NCI-H187 (cell line): ENCODE measurements around the gene UBA6.
"Not testable (repeated sequence)": the region's sequence is repeated elsewhere in the genome, so short reads cannot be mapped to it uniquely, and the experiment has no call there.

Experiments
- DNase-seq, 2 experiments: peaks; one replicate each; lab custom pipeline; 2025; lab: John Stamatoyannopoulos, UW

Gene UBA6

GRCh38 chr4:67700738-67701516 lies at the start of gene UBA6:
UBA6 (minus strand) TSS chr4:67701155; CDS start chr4:67701119, 36 bp downstream.
- peak; percentile 91 to 96 for DNase-seq

GRCh38 chr4:67750691-67751090 lies 49.7 kb upstream of the UBA6 start:
- no peak for DNase-seq

GRCh38 chr4:67749286-67749685 lies 48.3 kb upstream of the UBA6 start:
- no peak for DNase-seq

GRCh38 chr4:67746797-67747495 lies 46.0 kb upstream of the UBA6 start:
- no peak for DNase-seq

DNA sequence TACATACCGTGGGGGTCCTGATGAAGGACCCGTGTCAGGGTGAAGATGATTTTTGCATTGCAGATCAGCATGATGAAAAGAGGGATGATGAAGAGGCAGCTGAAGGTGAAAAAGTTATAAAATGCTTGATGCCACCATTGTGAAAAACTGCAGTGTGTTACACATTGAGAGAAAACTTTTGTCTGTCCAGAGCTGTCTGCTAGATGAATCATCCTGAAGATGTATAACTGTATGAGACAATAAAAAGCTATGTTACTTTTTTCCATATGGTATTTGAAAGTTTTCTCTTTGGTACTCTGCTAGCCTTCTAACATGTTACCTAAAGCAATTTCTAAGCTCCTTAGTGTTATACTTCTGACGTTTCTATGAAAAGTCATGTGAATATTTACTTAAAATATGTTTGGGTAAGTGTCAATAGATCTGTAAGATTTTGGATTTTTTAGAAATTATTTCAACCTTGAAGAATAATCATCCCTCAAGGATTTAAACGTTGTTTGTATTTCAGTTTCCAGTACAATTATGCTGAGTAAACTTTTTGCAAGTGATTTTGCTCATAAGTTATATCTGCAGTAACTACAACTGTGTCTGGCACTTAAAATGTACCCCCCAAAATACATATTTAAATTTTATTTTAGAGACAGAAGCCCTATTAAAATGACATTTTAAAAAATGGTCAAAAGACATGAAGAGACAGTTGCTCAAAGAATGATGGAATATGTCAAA lies 43.8 kb upstream of the UBA6 start:
- no peak for DNase-seq

DNA sequence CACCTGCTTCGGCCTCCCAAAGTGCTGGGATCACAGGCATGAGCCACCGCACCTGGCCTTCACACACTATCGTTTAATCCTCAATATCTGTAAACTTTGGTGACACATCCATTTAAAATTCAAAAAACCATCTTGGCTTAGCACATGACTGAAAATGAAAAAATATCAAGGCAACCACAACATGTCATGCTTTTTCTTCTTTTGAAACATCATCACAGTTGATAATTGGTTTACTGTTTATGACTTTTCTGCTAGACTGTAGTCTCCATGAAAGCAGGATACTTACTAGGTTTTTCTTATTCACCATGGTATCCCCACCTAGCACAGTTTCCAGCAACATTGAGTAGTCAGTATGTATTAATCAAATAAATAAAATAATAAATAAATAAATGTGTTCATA lies 42.2 kb upstream of the UBA6 start:
- DNase-seq, result no peak

DNA sequence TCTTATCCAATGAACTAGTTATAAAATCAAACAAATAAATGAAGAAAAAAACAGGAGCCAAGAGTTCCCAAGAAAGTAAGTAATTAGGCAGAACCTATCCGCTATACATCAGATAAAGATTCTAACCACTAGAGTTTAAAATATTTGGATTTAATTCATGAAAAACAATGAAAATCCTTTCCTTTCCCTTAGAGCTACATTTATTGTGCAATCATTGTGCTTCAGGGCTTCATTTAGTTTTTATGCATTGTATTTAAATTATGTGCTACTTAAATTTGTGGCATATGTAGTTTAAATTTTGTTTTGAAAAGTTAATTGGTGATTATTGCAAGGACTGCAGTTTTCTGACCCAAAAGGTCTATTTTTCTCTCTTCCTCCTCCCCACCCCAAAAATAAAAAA lies 35.3 kb upstream of the UBA6 start:
- DNase-seq, result no peak

DNA sequence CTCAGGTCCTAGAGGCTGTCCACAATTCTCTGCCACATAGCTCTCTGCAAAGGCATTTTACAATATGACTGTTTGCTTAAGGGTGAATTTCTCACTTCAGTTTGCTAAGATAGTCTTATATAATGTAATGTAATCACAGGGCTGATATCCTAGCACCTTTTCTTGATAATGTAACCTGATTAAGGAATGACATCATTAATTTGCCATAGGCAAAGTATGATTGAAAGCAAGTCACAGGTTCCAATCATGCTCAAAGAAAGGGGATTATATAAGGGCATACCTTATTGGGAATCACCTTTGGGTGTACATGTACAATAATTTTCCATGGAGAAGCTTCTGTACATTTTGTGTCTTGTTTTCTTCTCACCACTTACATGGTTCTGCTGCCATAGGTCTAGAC lies 34.4 kb upstream of the UBA6 start:
- DNase-seq, result no peak

GRCh38 chr4:67730511-67730910 lies 29.6 kb upstream of the UBA6 start:
- not testable (repeated sequence) for DNase-seq

DNA sequence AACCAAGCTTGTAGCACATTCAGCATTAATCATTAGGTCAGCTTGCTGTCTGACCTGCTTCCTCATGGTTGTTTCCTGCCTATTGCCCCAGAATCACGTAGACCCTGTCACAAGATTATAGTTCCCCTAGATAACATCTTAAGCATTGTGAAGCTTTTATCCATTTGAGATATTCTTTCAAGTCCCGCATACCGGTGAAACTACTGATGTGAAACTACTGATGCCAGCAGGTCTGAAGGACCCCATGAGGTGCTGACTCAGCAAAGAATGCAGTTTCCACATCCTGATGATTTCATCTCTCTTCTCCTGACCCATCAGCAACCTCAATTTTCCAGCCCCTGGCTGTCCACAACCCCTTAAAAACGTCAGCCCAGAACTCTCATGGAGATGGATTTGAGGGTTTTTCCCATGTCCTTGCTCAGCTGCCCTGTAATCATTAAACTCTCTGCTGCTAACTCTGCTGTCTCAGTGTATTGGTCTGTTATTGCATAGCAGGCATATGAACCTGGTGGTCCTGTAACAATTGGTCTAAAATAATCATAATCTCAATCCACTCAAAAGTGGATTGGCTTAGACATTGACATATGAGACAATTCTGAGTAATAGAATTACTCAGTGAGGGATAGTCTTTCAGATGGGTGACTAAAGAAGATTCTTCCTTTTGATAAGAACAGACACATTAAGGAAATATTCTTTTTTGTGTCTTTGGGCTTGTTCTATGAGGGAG lies 26.3 kb upstream of the UBA6 start:
- DNase-seq, result no peak

DNA sequence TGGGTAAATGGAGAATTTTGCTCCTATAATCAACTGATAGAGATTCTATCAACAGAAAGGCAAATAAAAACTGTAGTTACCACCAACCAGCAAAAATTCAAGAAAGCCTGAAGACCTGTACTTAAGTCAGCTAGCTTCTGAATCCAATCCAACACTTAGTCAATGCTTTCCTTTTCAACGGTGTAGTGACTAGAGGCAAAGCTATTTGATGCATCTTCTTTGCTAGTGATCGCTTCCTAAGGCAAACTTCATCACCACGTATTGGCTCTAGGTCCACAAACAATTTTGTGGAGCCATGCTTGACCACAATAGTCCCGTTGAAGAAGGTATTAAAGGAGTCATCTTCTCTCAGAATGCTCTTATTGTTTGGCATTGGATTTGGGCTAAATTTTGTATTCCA lies 25.0 kb upstream of the UBA6 start:
- no peak for DNase-seq

- DNase-seq, result no peak
These were observed 24.2 kb upstream of the UBA6 start for GRCh38 chr4:67725132-67725531.

- no peak for DNase-seq
These were observed 23.0 kb upstream of the UBA6 start for GRCh38 chr4:67723949-67724348.

DNA sequence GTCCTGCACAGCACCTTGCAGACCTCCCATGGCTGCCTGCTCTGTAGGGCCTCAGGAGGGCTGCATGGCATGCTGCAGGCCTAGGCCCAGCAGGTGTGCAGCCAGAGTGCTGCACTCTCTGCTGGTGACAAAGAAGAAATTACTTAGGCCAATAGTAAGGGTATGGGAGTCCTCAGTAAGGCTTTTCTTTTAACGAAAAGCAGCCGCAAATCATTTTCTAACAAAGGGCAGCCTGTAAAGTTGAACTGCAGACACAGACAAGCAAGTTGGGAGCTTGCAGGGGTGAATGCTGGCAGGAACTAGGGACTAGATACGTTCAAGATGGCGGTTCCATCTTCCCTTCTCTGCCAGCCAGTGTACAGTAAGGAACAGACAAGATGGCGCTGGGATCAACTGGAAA lies 22.4 kb upstream of the UBA6 start:
- DNase-seq, result no peak

GRCh38 chr4:67721770-67722597 lies 21.0 kb upstream of the UBA6 start:
- no peak for DNase-seq

DNA sequence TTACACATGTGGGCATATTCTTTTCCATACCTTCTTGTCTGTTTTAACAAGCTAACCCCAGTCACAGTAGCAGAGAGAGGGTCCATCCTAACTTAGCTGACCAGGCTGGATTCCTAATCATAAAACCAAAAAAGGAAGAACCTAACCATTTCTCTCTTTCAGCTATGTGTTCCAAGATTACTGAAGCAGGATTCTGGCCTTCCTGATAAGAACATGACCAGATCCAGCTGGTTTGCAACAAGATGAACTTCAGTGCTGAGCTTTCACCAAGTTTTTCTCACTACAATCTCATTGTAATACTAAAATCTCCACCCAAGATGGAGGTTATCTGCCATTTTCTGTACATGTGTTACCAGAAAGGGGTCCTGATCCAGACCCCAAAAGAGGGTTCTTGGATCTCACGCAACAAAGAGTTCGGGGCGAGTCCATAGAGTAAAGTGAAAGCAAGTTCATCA lies 20.4 kb upstream of the UBA6 start:
- DNase-seq, result no peak

GRCh38 chr4:67719953-67720617 lies 19.1 kb upstream of the UBA6 start:
- no peak for DNase-seq

DNA sequence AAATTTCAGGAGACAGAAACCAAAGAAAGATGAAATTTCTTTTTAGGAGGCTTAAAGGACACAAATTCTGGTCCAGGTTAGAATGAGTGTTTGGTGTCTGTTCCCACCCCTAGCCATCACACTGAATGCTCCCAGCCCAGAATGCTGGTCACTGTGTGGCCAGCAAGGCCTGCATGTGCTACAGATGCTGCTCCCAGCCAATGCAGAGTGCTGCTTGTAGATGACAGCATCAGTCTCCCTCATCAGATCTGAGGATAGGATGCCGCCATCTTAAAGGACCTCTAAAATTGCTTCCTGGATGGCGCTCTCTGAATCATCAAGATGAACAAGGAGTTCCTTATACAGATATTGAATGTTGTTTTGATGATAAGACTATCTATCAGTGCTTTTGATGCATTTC lies 17.9 kb upstream of the UBA6 start:
- DNase-seq, result no peak

DNA sequence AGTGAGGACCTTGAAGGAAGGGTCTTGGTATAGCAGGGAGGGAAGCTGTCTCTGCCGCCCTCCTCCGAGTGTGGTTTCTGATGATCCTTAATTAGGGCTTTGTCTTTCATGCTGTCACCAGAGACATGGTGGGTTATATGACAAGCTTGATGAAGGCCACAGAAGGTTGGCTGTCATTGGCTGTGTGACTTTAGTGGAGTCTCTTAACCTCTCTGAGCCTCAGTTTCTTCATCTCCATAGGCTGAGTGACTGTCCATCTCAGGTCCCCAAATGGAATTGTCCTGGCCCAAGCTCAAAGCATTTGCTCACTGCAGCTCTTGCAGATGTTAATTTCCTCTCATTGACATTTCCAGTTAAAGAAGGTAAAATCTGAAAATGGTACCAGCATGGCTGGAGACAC lies 16.6 kb upstream of the UBA6 start:
- DNase-seq, result no peak

DNA sequence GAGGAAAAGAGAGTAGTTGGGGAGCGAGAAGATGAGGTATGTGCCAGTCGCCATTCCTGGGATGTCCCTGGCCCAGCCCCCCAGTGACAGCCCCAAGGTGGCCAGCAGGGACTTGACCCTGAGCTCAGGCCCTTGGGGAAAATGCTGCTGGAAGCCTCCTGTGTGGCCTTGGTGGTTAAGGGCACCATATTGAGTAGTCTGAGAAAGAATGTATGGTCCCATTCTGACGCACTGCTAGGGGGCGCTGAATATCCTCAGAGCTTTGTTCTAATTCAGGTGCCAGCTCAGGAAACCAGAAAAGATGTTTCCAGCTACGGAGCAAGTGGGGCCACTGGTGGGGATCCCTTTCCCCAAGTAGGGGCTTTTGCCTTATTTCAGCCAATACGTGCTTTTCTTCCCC lies 14.0 kb upstream of the UBA6 start:
- no peak for DNase-seq

GRCh38 chr4:67714248-67714583 lies 13.3 kb upstream of the UBA6 start:
- no peak for DNase-seq
